ENCODE measurements around the gene THOC6.

GRCh38 chr16:3026609-3027488 is 3.0 kb downstream of the THOC6 start:
- TF ChIP-seq TAF1 (IDR thresholded peaks at IDR 0.05; ENCODE audit: low read depth, low read length) (no peak), POLR2A (IDR thresholded peaks at IDR 0.05; ENCODE audit: low read depth, low read length) (no peak), POLR2AphosphoS5 (IDR thresholded peaks at IDR 0.05; ENCODE audit: low read depth, low read length) (no peak)

All from GM12891 (cell line).